Osteoblast (primary cell): ENCODE measurements around the gene SLC44A4. TPM values are rescaled to one million over a fixed set of nuclear protein-coding genes. Genes with fewer than 3 reads are reported as not detected.

Experiments used
- DNase-seq: peaks from one replicate; pipeline ENCODE4 v3.0.0; 2011; ENCODE audit warnings: low spot score, mixed read lengths; ENCODE audit not compliant: insufficient read length; ENCODE audit errors: missing footprints
- H2AFZ ChIP-seq: 2 replicates; pipeline ENCODE4 v1.6.0; 2011; ENCODE audit warnings: mild to moderate bottlenecking, low read length
- H3K27ac ChIP-seq: 2 replicates; pipeline ENCODE4 v1.5.1; 2011; ENCODE audit warnings: mild to moderate bottlenecking, low read depth, low read length, moderate library complexity
- H3K27me3 ChIP-seq: 2 replicates; pipeline ENCODE4 v1.6.0; 2012; ENCODE audit warnings: mild to moderate bottlenecking, control low read depth, inconsistent platforms, low read length, moderate library complexity; ENCODE audit not compliant: insufficient read depth
- H3K36me3 ChIP-seq: 2 replicates; pipeline ENCODE4 v1.5.1; 2011; ENCODE audit warnings: mild to moderate bottlenecking, low read length, control low read depth, moderate library complexity; ENCODE audit not compliant: insufficient read depth
- H3K4me1 ChIP-seq: 2 replicates; pipeline ENCODE4 v1.5.1; 2011; ENCODE audit warnings: mild to moderate bottlenecking, low read length, control low read depth, moderate library complexity; ENCODE audit not compliant: insufficient read depth
- H3K4me2 ChIP-seq: 2 replicates; pipeline ENCODE4 v1.6.0; 2011; ENCODE audit warnings: mild to moderate bottlenecking, low read length; ENCODE audit not compliant: insufficient read depth
- H3K4me3 ChIP-seq: fragments of 200-600 bp; sonication (generic); 3 replicates; pipeline ENCODE4 v1.5.1; 2012; ENCODE audit warnings: mild to moderate bottlenecking, low read length, inconsistent platforms; ENCODE audit not compliant: insufficient read depth
- H3K79me2 ChIP-seq: 2 replicates; pipeline ENCODE4 v1.6.0; 2012; ENCODE audit warnings: mild to moderate bottlenecking, low read length, control low read depth, inconsistent platforms; ENCODE audit not compliant: insufficient read depth
- H3K9me3 ChIP-seq: 2 replicates; pipeline ENCODE4 v1.5.1; 2011; ENCODE audit warnings: low read depth, low read length, control low read depth
- H4K20me1 ChIP-seq: 2 replicates; pipeline ENCODE4 v1.6.0; 2012; ENCODE audit warnings: mild to moderate bottlenecking, low read length, control low read depth; ENCODE audit not compliant: insufficient read depth
- CTCF ChIP-seq: IDR thresholded peaks from 2 replicates; pipeline ENCODE4 v1.5.1; 2011; ENCODE audit warnings: mild to moderate bottlenecking, low read depth, low read length, moderate library complexity; ENCODE audit errors: extremely low read depth
- total RNA-seq: library from RNA; depleted of rRNA; stranded (reverse); fragments of >200 nt; gene quantifications from 2 replicates; pipeline ENCODE4 v1.2.3, GENCODE V29; 2012

The SLC44A4 gene
- total RNA-seq, 1 donor = not detected

- H3K36me3 ChIP-seq = peaks cover 50% of the 10 kb centered on the region
- H4K20me1 ChIP-seq = peaks cover 48% of the 10 kb centered on the region
- peak overlapping the region; percentile 99 for H3K4me2 ChIP-seq
- H3K4me1 ChIP-seq = peaks cover 34% of the 10 kb centered on the region
- DNase-seq = peak; percentile 25
- H3K27ac ChIP-seq = peak overlapping the region; percentile 100
- no peaks in the 10 kb centered on the region for H3K27me3 ChIP-seq
- H3K79me2 ChIP-seq = peaks cover 47% of the 10 kb centered on the region
- no peak overlapping the region for H2AFZ ChIP-seq
- peak overlapping the region; percentile 91 for H3K4me3 ChIP-seq
- H3K9me3 ChIP-seq = no peaks in the 10 kb centered on the region
- TF ChIP-seq CTCF = no peak
These were observed 42.7 kb downstream of the SLC44A4 start for GRCh38 chr6:31836047-31836473.

GRCh38 chr6:31834367-31835250, 44.2 kb downstream of the SLC44A4 start:
- H3K27ac ChIP-seq = peak overlapping the region; percentile 100
- H2AFZ ChIP-seq = peak overlapping the region; percentile 97
- peak; percentile 97 for DNase-seq
- peaks cover 42% of the 10 kb centered on the region for H3K4me1 ChIP-seq
- H3K4me2 ChIP-seq = peak overlapping the region; percentile 99
- peak overlapping the region; percentile 91 for H3K4me3 ChIP-seq
- H3K79me2 ChIP-seq = peaks cover 59% of the 10 kb centered on the region
- H3K27me3 ChIP-seq = no peaks in the 10 kb centered on the region
- H3K9me3 ChIP-seq = no peaks in the 10 kb centered on the region
- peaks cover 45% of the 10 kb centered on the region for H4K20me1 ChIP-seq
- H3K36me3 ChIP-seq = peaks cover 36% of the 10 kb centered on the region
- TF ChIP-seq CTCF = no peak

GRCh38 chr6:31831350-31832215, 47.2 kb downstream of the SLC44A4 start:
- peaks cover 48% of the 10 kb centered on the region for H3K79me2 ChIP-seq
- peaks cover 7% of the 10 kb centered on the region for H3K36me3 ChIP-seq
- H4K20me1 ChIP-seq = peaks cover 19% of the 10 kb centered on the region
- H3K4me2 ChIP-seq = peak overlapping the region; percentile 98
- H3K4me3 ChIP-seq = no peak overlapping the region
- DNase-seq = no peak
- no peaks in the 10 kb centered on the region for H3K27me3 ChIP-seq
- no peak overlapping the region for H3K27ac ChIP-seq
- no peak overlapping the region for H2AFZ ChIP-seq
- peaks cover 23% of the 10 kb centered on the region for H3K4me1 ChIP-seq
- no peak for TF ChIP-seq CTCF
- H3K9me3 ChIP-seq = no peaks in the 10 kb centered on the region

- no peak for DNase-seq
- Histone ChIP-seq H2AFZ (no peak overlapping the region), H4K20me1 (peaks cover 12% of the 10 kb centered on the region), H3K4me3 (peak overlapping the region; percentile 80), H3K27ac (peak overlapping the region; percentile 58), H3K9me3 (no peaks in the 10 kb centered on the region), H3K4me1 (peaks cover 20% of the 10 kb centered on the region), H3K79me2 (peaks cover 42% of the 10 kb centered on the region), H3K27me3 (no peaks in the 10 kb centered on the region), H3K4me2 (peak overlapping the region; percentile 98), H3K36me3 (peaks cover under 1% of the 10 kb centered on the region)
- TF ChIP-seq CTCF = no peak
These were observed 47.9 kb downstream of the SLC44A4 start for GRCh38 chr6:31830886-31831335.
